ENCODE results near the gene ADAMTS12. TPM values are rescaled to one million over a fixed set of nuclear protein-coding genes. Genes with fewer than 3 reads are reported as not detected.

ADAMTS12 gene
- total RNA-seq, 1 experiment from 2014 or later = 0.05 TPM

GRCh38 chr5:33594006-33594405 lies 297.8 kb downstream of the ADAMTS12 start:
- DNase-seq (ENCODE audit: low read depth, low spot score) (no peak), ATAC-seq (no peak)
- intact Hi-C loops (cut with micrococcal nuclease) = no loop called here
- TF ChIP-seq, protein P1, sequence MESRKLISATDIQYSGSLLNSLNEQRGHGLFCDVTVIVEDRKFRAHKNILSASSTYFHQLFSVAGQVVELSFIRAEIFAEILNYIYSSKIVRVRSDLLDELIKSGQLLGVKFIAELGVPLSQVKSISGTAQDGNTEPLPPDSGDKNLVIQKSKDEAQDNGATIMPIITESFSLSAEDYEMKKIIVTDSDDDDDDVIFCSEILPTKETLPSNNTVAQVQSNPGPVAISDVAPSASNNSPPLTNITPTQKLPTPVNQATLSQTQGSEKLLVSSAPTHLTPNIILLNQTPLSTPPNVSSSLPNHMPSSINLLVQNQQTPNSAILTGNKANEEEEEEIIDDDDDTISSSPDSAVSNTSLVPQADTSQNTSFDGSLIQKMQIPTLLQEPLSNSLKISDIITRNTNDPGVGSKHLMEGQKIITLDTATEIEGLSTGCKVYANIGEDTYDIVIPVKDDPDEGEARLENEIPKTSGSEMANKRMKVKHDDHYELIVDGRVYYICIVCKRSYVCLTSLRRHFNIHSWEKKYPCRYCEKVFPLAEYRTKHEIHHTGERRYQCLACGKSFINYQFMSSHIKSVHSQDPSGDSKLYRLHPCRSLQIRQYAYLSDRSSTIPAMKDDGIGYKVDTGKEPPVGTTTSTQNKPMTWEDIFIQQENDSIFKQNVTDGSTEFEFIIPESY (IDR thresholded peaks at IDR 0.05; ENCODE audit: extremely low read depth, insufficient replicate concordance, low read length) = no peak
- TF ChIP-seq SP1 (IDR thresholded peaks at IDR 0.05; ENCODE audit: low read depth) (no peak), ZNF274 (IDR thresholded peaks at IDR 0.05; ENCODE audit: low read depth, low read length) (no peak), EZH2phosphoT487 (IDR thresholded peaks at IDR 0.05; ENCODE audit: borderline replicate concordance) (no peak), ATF3 (IDR thresholded peaks at IDR 0.05) (no peak), TCF7L2 (IDR thresholded peaks at IDR 0.05; ENCODE audit: borderline replicate concordance, extremely low read depth, insufficient read depth, insufficient read length) (no peak), POLR2AphosphoS5 (IDR thresholded peaks at IDR 0.05; ENCODE audit: low read depth, low read length) (no peak), RAD21 (IDR thresholded peaks at IDR 0.05; ENCODE audit: low read depth) (no peak)
- TF ChIP-seq, protein P2, sequence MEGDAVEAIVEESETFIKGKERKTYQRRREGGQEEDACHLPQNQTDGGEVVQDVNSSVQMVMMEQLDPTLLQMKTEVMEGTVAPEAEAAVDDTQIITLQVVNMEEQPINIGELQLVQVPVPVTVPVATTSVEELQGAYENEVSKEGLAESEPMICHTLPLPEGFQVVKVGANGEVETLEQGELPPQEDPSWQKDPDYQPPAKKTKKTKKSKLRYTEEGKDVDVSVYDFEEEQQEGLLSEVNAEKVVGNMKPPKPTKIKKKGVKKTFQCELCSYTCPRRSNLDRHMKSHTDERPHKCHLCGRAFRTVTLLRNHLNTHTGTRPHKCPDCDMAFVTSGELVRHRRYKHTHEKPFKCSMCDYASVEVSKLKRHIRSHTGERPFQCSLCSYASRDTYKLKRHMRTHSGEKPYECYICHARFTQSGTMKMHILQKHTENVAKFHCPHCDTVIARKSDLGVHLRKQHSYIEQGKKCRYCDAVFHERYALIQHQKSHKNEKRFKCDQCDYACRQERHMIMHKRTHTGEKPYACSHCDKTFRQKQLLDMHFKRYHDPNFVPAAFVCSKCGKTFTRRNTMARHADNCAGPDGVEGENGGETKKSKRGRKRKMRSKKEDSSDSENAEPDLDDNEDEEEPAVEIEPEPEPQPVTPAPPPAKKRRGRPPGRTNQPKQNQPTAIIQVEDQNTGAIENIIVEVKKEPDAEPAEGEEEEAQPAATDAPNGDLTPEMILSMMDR (IDR thresholded peaks at IDR 0.05 in 2 of 3, conservative IDR thresholded peaks at IDR 0.05 in 1 of 3; ENCODE audit: borderline replicate concordance in 1 of 3, insufficient read depth in 1 of 3, low read depth in 2 of 3, low read length in 2 of 3) = no peak
- ChIA-PET RAD21 (ENCODE audit: low non-redundant PET in 1 of 2, low total read pairs in 2 of 2, uncharacterized antibody in 2 of 2, unreplicated experiment in 2 of 2) (no interaction called here), POLR2A (no interaction called here), CTCF (no interaction called here)
- Histone ChIP-seq H4K20me1 (ENCODE audit: insufficient read depth) (no peaks in the 10 kb centered on the region), H3K27ac (ENCODE audit: low read depth, low read length) (no peak overlapping the region), H2AFZ (ENCODE audit: low read depth, low read length, poor library complexity, severe bottlenecking) (no peak overlapping the region), H3K79me2 (ENCODE audit: insufficient read depth, low read length) (no peaks in the 10 kb centered on the region), H3K9me3 (ENCODE audit: control insufficient read depth in 1 of 2, insufficient read depth in 1 of 2, low read depth in 1 of 2, low read length in 2 of 2) (no peaks in the 10 kb centered on the region), H3K36me3 (ENCODE audit: control insufficient read depth in 1 of 2, insufficient read depth in 2 of 2, low read length in 2 of 2) (no peaks in the 10 kb centered on the region), H3K27me3 (ENCODE audit: insufficient read depth, low read length) (peaks cover 29% of the 10 kb centered on the region), H3K9ac (ENCODE audit: low read length) (no peak overlapping the region), H3K4me2 (ENCODE audit: low read length) (no peak overlapping the region), H3K4me3 (replicated peaks in 1 of 2; ENCODE audit: low read depth in 1 of 2, low read length in 2 of 2) (no peak overlapping the region), H3K4me1 (ENCODE audit: control insufficient read depth in 1 of 2, insufficient read depth in 2 of 2, low read length in 2 of 2) (no peaks in the 10 kb centered on the region), H3K9me2 (ENCODE audit: insufficient read depth) (no peaks in the 10 kb centered on the region)
- no TSS peak for BruUV-seq (replicated peaks)

Data from HCT116 (cell line).